Hepatic stellate cell (primary cell): Measurements from ENCODE around the gene BAD.
A peak's percentile ranks its signal among the peaks of the same experiment; 100 is the strongest.

Experiments used
- DNase-seq: peaks from one replicate; pipeline ENCODE4 v3.0.0; 2011; ENCODE audit warnings: low spot score

The BAD gene

GRCh38 chr11:64275841-64276240 lies 8.6 kb downstream of the BAD start:
- DNase-seq = no peak

- DNase-seq = no peak
Observed at GRCh38 chr11:64275031-64275800, 9.2 kb downstream of the BAD start.

- peak; percentile 93 for DNase-seq
Observed at GRCh38 chr11:64269540-64270220, 14.8 kb downstream of the BAD start.

GRCh38 chr11:64268893-64269539 lies 15.4 kb downstream of the BAD start:
- DNase-seq = peak; percentile 57

- DNase-seq = peak; percentile 35
Observed at GRCh38 chr11:64268025-64268892, 16.2 kb downstream of the BAD start.

GRCh38 chr11:64267207-64267945 lies 17.1 kb downstream of the BAD start:
- no peak for DNase-seq

GRCh38 chr11:64266339-64266738 lies 18.1 kb downstream of the BAD start:
- no peak for DNase-seq

- no peak for DNase-seq
Observed at GRCh38 chr11:64265176-64266160, 19.0 kb downstream of the BAD start.

GRCh38 chr11:64264371-64264852 lies 20.1 kb downstream of the BAD start:
- DNase-seq = no peak

- DNase-seq = no peak
Observed at GRCh38 chr11:64263947-64264317, 20.5 kb downstream of the BAD start.

GRCh38 chr11:64263021-64263946 lies 21.2 kb downstream of the BAD start:
- no peak for DNase-seq

- DNase-seq = no peak
Observed at GRCh38 chr11:64262271-64263002, 22.0 kb downstream of the BAD start.

GRCh38 chr11:64261556-64262080 lies 22.8 kb downstream of the BAD start:
- no peak for DNase-seq

- DNase-seq = no peak
Observed at GRCh38 chr11:64260147-64260708, 24.2 kb downstream of the BAD start.

GRCh38 chr11:64259533-64260067 lies 24.9 kb downstream of the BAD start:
- DNase-seq = no peak

- no peak for DNase-seq
Observed at GRCh38 chr11:64258946-64259532, 25.4 kb downstream of the BAD start.

GRCh38 chr11:64258356-64258755 lies 26.1 kb downstream of the BAD start:
- no peak for DNase-seq
